Posterior cingulate gyrus (tissue), 11 donors: ENCODE measurements around the gene RAB3D.
"Not testable (repeated sequence)": the region's sequence is repeated elsewhere in the genome, so short reads cannot be mapped to it uniquely, and the experiment has no call there.

Source experiments
- DNase-seq, 10 donors: peaks; one replicate each; pipeline versions ENCODE4 v3.0.0 to v3.0.0-alpha.2; 2020 to 2021; ENCODE audit warnings: mixed read lengths in 3 of 10
- intact Hi-C: fragments of 100-400 bp; cut with DNase I; formaldehyde crosslinking; loops from one replicate; pipeline ENCODE4 v1.15.1; 2023

Gene RAB3D, protein sequence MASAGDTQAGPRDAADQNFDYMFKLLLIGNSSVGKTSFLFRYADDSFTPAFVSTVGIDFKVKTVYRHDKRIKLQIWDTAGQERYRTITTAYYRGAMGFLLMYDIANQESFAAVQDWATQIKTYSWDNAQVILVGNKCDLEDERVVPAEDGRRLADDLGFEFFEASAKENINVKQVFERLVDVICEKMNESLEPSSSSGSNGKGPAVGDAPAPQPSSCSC

DNA sequence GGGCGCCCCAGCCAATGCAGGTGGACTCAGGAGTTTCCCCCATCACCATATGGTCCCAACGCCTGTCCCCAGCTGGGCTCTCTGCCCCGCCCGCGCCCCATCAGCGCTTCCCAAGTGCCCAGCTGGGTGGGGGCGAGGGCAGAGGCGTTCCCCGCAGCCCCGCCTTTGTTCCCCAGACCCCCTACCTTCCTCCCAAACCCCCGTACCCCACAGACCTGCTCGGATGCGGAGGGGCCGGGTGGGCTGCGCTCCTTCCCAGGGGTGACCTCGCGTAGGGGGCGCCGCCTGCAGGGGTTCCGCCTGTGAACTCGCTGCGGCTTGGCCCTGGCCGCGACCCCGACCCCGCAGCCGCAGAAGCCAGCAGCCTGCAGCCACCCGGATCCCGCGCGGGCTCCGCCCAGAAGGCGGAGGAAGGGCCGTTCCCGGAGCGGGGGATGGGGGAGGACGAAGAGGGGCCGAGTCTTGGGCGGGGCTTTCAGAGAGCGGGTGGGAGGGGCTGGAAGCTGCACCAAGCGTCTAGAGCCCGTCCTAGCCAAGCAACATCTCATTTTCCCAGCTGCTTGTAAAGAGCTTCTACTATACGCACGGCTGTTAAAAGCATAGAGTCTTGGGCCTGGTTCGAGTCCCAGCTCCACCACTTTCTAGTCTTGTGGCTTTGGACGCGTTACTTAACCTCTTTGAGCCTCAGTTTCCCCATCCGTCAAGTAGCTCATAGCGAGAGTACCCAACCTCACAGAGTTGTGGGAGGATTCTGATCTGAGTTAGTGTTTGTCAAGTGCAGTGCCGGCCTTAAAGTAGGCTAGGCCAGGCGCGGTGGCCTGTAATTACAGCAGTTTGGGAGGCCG, at the start of gene RAB3D:
TSS of gene RAB3D (minus strand) at position 404 of the 845 bp plus-strand sequence. CDS start 2,258 bp downstream, outside the sequence.
- DNase-seq: peak; percentile 79 to 98 (median 90)
- intact Hi-C loops: no loop called here

- DNase-seq: no peak
- intact Hi-C loops: no loop called here
These were observed 47.9 kb upstream of the RAB3D start for GRCh38 chr19:11387162-11388034.

- no peak for DNase-seq
- intact Hi-C loops: loop anchor here (5.0 kb wide), 2 partner anchors 48 to 63 kb away; no protein-coding TSS in a partner anchor
These were observed 45.3 kb upstream of the RAB3D start for GRCh38 chr19:11384778-11385129.

GRCh38 chr19:11383706-11384048, 44.2 kb upstream of the RAB3D start:
- DNase-seq: no peak
- intact Hi-C loops: loop anchor here (5.0 kb wide), 2 partner anchors 49 to 64 kb away; no protein-coding TSS in a partner anchor

- intact Hi-C loops: loop anchor here (5.0 kb wide), 2 partner anchors 49 to 64 kb away; no protein-coding TSS in a partner anchor
- peak in 1 of 10 donors; percentile 29 for DNase-seq
These were observed 43.6 kb upstream of the RAB3D start for GRCh38 chr19:11382898-11383705.

GRCh38 chr19:11380653-11381537, 41.4 kb upstream of the RAB3D start:
- intact Hi-C loops: loop anchor here (2.0 to 5.0 kb wide), 4 partner anchors 51 to 102 kb away; no protein-coding TSS in a partner anchor
- peak; percentile 88 to 99 (median 94) for DNase-seq

DNA sequence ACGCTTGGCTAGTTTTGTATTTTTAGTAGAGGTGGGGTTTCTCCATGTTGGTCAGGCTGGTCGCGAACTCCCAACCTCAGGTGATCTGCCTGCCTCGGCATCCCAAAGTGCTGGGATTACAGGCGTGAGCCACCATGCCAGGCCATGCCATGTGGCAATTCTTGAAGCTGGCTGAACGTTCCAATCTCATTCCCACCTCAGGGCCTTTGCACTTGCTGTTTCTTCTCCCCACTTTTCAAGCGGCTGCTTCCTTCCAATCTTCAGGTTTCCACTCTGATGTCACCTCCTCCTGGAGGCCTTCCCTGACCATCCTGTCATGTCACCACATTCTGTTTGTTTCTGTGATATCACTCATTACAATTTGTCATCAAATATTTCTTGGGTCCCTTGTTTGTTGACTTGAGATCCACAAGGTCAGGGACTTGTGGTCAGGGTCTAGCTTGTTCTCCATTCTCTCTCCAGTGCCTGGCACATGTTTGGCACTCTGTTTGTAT, 40.4 kb upstream of the RAB3D start:
- no peak for DNase-seq
- intact Hi-C loops: loop anchor here (2.0 to 5.0 kb wide), 4 partner anchors 52 to 103 kb away; no protein-coding TSS in a partner anchor

- DNase-seq, intact Hi-C loops: not testable (repeated sequence)
These were observed 39.9 kb upstream of the RAB3D start for GRCh38 chr19:11379269-11379845.

- intact Hi-C loops: no loop called here
- DNase-seq: peak in 9 of 10 donors; percentile 60 to 94 (median 64)
These were observed 39.1 kb upstream of the RAB3D start for GRCh38 chr19:11378319-11379189.

- DNase-seq: no peak
- intact Hi-C loops: no loop called here
These were observed 38.3 kb upstream of the RAB3D start for GRCh38 chr19:11377756-11378155.

GRCh38 chr19:11377237-11377636, 37.8 kb upstream of the RAB3D start:
- peak in 2 of 10 donors; percentile 20 to 37 for DNase-seq
- intact Hi-C loops: no loop called here

- DNase-seq: peak in 2 of 10 donors; percentile 7 to 22
- intact Hi-C loops: no loop called here
These were observed 35.9 kb upstream of the RAB3D start for GRCh38 chr19:11375143-11375948.

DNA sequence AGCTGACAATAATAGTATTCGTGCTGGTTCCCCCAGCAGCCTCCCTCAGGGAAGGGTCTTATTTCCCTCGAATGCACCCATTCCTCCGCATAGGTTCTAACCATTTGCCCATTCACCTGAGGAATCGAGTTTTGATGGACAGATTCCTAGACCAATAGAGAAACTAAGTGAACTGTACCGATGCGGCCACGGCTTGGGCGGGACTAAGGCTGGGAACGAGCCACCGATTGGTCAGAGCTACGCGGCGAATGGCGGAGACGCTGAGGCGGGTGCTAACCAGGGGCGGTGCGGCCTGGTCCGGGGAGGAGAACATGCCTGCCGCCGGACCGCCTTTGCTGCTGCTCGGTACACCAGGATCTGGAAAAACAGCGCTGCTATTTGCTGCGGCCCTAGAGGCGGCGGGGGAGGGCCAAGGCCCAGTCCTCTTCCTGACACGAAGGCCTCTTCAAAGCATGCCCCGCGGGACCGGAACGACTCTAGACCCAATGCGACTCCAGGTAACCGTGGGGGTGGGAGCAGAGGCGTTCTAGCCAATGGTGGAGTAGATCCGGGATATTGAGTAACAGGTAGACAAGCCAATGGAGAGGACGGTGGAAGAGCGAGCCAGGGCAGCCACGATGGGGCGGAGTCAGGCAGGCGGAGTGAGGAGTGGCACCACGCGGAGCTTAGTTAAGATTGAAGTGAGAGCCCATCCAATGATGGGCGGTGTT, 35.1 kb upstream of the RAB3D start, which contains the start of gene SWSAP1:
TSS of gene SWSAP1 (plus strand) at position 234 of the 710 bp plus-strand sequence. CDS start at position 249, 15 bp downstream.
- intact Hi-C loops: no loop called here
- peak; percentile 95 to 100 (median 98) for DNase-seq

- no peak for DNase-seq
- intact Hi-C loops: no loop called here
These were observed 34.5 kb upstream of the RAB3D start for GRCh38 chr19:11373885-11374432.
